ENCODE data around the gene MBOAT2. TPM values are rescaled to one million over a fixed set of nuclear protein-coding genes. Genes with fewer than 3 reads are reported as not detected.
A peak's percentile ranks its signal among the peaks of the same experiment; 100 is the strongest.

Gene MBOAT2
- total and polyA plus RNA-seq, 4 donors, result 0.57 to 65.5 (median 3.2) TPM

DNA sequence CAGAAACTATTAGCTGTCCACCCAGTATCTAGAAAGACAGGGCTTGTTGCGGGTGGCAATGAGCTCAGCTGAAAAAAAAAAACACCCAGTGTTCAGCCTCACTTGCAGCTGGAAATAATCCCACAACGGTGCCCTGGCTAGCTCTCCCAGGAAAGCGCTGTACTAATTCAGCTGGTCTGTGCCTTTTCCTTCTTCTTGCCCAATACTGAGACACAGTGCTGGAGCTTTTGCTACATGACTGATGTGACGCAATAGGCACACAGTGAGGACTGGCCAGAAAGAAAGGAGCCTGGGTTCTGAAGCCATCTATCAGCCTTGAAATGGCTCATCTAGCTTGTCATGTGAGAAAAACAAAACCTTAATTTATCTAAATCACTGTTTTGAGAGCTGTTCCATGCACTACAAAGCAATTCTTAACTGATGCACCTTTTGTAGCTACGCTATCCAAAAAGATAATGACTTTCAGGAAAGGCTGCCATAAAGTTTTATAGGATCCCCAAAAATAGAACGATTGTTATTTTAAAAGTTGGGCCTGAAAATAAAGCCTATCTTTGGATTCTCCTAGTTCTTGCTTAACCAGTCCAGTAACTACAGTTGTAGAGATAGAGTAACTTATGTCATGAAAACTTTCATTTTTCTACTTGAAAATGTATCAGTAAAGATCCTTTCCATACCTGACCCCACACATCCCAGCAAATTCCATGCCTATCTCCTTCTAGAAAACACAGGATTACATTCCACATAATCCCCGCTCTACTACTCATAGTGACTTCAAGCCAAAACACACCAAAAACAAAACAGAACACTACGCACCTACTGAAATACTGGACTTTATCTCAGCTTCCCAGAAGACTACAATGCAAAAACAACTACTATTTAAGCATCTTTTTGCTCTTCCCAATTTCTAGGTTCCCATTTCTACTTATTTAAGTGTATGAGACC is 181.9 kb downstream of the MBOAT2 start:
- Histone ChIP-seq H3K27ac (ENCODE audit: low read depth in 1 of 2, low read length in 2 of 2) (peak overlapping the region; percentile 6 to 54), H3K4me1 (ENCODE audit: control insufficient read depth in 4 of 4, insufficient read depth in 4 of 4, low read length in 3 of 4) (peaks cover 3 to 25% (median 12%) of the 10 kb centered on the region in 4 donors), H3K9ac (ENCODE audit: low read depth in 1 of 2, low read length in 2 of 2) (no peak overlapping the region), H3K9me3 (ENCODE audit: control insufficient read depth in 4 of 4, low read length in 3 of 4) (no peaks in the 10 kb centered on the region), H3K27me3 (ENCODE audit: control insufficient read depth in 4 of 4, insufficient read depth in 4 of 4, low read length in 3 of 4) (no peaks in the 10 kb centered on the region), H3K36me3 (ENCODE audit: control insufficient read depth in 4 of 4, insufficient read depth in 3 of 4, low read depth in 1 of 4, low read length in 3 of 4) (peaks cover 0 to 20% (median 6%) of the 10 kb centered on the region in 4 donors), H3K4me3 (ENCODE audit: low read depth in 1 of 3, low read length in 3 of 3) (no peak overlapping the region)
- no peak for DNase-seq (ENCODE audit: low spot score)
- TF ChIP-seq TAF1 (conservative IDR thresholded peaks at IDR 0.05) (no peak), SP1 (IDR thresholded peaks at IDR 0.05) (peak; percentile 60), FOXA2 (IDR thresholded peaks at IDR 0.05) (no peak), RAD21 (IDR thresholded peaks at IDR 0.05) (peak; percentile 29 to 43), JUND (IDR thresholded peaks at IDR 0.05) (peak in 1 of 2 donors; percentile 49), ATF3 (IDR thresholded peaks at IDR 0.05) (peak; percentile 75), HNF4G (IDR thresholded peaks at IDR 0.05) (no peak), RXRA (IDR thresholded peaks at IDR 0.05) (peak; percentile 49 to 71), NR2F2 (IDR thresholded peaks at IDR 0.05) (no peak), FOXA1 (IDR thresholded peaks at IDR 0.05) (no peak), EGR1 (IDR thresholded peaks at IDR 0.05; ENCODE audit: low read depth in 2 of 2) (peak in 1 of 2 donors; percentile 40), GABPA (IDR thresholded peaks at IDR 0.05 in 1 of 2, conservative IDR thresholded peaks at IDR 0.05 in 1 of 2) (peak in 1 of 2 donors; percentile 29), HNF4A (conservative IDR thresholded peaks at IDR 0.05) (peak; percentile 67 to 78), MAX (IDR thresholded peaks at IDR 0.05) (peak; percentile 56), ZBTB33 (IDR thresholded peaks at IDR 0.05) (peak; percentile 42), YY1 (IDR thresholded peaks at IDR 0.05) (peak; percentile 67)
- TF ChIP-seq, protein P1, sequence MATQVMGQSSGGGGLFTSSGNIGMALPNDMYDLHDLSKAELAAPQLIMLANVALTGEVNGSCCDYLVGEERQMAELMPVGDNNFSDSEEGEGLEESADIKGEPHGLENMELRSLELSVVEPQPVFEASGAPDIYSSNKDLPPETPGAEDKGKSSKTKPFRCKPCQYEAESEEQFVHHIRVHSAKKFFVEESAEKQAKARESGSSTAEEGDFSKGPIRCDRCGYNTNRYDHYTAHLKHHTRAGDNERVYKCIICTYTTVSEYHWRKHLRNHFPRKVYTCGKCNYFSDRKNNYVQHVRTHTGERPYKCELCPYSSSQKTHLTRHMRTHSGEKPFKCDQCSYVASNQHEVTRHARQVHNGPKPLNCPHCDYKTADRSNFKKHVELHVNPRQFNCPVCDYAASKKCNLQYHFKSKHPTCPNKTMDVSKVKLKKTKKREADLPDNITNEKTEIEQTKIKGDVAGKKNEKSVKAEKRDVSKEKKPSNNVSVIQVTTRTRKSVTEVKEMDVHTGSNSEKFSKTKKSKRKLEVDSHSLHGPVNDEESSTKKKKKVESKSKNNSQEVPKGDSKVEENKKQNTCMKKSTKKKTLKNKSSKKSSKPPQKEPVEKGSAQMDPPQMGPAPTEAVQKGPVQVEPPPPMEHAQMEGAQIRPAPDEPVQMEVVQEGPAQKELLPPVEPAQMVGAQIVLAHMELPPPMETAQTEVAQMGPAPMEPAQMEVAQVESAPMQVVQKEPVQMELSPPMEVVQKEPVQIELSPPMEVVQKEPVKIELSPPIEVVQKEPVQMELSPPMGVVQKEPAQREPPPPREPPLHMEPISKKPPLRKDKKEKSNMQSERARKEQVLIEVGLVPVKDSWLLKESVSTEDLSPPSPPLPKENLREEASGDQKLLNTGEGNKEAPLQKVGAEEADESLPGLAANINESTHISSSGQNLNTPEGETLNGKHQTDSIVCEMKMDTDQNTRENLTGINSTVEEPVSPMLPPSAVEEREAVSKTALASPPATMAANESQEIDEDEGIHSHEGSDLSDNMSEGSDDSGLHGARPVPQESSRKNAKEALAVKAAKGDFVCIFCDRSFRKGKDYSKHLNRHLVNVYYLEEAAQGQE (IDR thresholded peaks at IDR 0.05), result peak; percentile 32
- TF ChIP-seq, protein P2, sequence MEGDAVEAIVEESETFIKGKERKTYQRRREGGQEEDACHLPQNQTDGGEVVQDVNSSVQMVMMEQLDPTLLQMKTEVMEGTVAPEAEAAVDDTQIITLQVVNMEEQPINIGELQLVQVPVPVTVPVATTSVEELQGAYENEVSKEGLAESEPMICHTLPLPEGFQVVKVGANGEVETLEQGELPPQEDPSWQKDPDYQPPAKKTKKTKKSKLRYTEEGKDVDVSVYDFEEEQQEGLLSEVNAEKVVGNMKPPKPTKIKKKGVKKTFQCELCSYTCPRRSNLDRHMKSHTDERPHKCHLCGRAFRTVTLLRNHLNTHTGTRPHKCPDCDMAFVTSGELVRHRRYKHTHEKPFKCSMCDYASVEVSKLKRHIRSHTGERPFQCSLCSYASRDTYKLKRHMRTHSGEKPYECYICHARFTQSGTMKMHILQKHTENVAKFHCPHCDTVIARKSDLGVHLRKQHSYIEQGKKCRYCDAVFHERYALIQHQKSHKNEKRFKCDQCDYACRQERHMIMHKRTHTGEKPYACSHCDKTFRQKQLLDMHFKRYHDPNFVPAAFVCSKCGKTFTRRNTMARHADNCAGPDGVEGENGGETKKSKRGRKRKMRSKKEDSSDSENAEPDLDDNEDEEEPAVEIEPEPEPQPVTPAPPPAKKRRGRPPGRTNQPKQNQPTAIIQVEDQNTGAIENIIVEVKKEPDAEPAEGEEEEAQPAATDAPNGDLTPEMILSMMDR (IDR thresholded peaks at IDR 0.05; ENCODE audit: low read depth, low read length, missing input control), result no peak
- WGBS, result 42% methylated on average over 8 of the region's 8 CpGs
